Hematopoietic multipotent progenitor cell (in vitro differentiated cells): Measurements from ENCODE around the gene LDHD. TPM values are rescaled to one million over a fixed set of nuclear protein-coding genes. Genes with fewer than 3 reads are reported as not detected.
A peak's percentile ranks its signal among the peaks of the same experiment; 100 is the strongest.

ENCODE experiments used
- DNase-seq, 3 donors: peaks; one replicate each; pipeline ENCODE4 v3.0.0-alpha.2; 2011 to 2015; ENCODE audit warnings: low read depth in 2 of 3, low spot score in 2 of 3
- total RNA-seq: library from RNA; depleted of rRNA; stranded (reverse); fragments of >200 nt; gene quantifications from one replicate; pipeline ENCODE4 v1.2.3, GENCODE V29; 2012

LDHD gene
- total RNA-seq, 1 donor: 1.3 TPM

- DNase-seq: no peak
Measured at GRCh38 chr16:75114946-75115825, 1.4 kb downstream of the LDHD start.

- DNase-seq: no peak
Measured at GRCh38 chr16:75114179-75114945, 2.2 kb downstream of the LDHD start.

- DNase-seq: no peak
Measured at GRCh38 chr16:75113541-75114121, 2.9 kb downstream of the LDHD start.

GRCh38 chr16:75112734-75113491 lies 3.7 kb downstream of the LDHD start:
- DNase-seq: no peak

GRCh38 chr16:75111961-75112733 lies 4.4 kb downstream of the LDHD start:
- peak in 1 of 3 donors; percentile 67 for DNase-seq

- DNase-seq: no peak
Measured at GRCh38 chr16:75111514-75111940, 5.1 kb downstream of the LDHD start.

GRCh38 chr16:75110637-75111513 lies 5.7 kb downstream of the LDHD start:
- DNase-seq: peak; percentile 72 to 92 (median 86)

- DNase-seq: peak in 1 of 3 donors; percentile 50
Measured at GRCh38 chr16:75109732-75110243, 6.8 kb downstream of the LDHD start.

GRCh38 chr16:75108792-75109731 lies 7.5 kb downstream of the LDHD start:
- DNase-seq: peak in 2 of 3 donors; percentile 88 to 93

- DNase-seq: no peak
Measured at GRCh38 chr16:75107505-75107904, 9.1 kb downstream of the LDHD start.

- no peak for DNase-seq
Measured at GRCh38 chr16:75106351-75107274, 10.0 kb downstream of the LDHD start.

GRCh38 chr16:75105306-75106061 lies 11.1 kb downstream of the LDHD start:
- peak in 1 of 3 donors; percentile 47 for DNase-seq

- no peak for DNase-seq
Measured at GRCh38 chr16:75104836-75105235, 11.7 kb downstream of the LDHD start.

- no peak for DNase-seq
Measured at GRCh38 chr16:75103994-75104393, 12.6 kb downstream of the LDHD start.

- no peak for DNase-seq
Measured at GRCh38 chr16:75102595-75102994, 14.0 kb downstream of the LDHD start.

- no peak for DNase-seq
Measured at GRCh38 chr16:75101635-75102034, 14.9 kb downstream of the LDHD start.
